Mesenchymal stem cell (in vitro differentiated cells and primary cell): ENCODE results near the gene ZNF532.
A peak's percentile ranks its signal among the peaks of the same experiment; 100 is the strongest.

Source experiments
- DNase-seq: peaks from one replicate; pipeline ENCODE4 v3.0.0-alpha.2; 2013
- H2AFZ ChIP-seq: one replicate; pipeline ENCODE4 v1.6.1; 2013; ENCODE audit warnings: low read depth, mild to moderate bottlenecking, control low read depth, inconsistent platforms, low read length, moderate library complexity
- H2AK5ac ChIP-seq: 2 replicates; pipeline ENCODE4 v1.6.1; 2013; ENCODE audit warnings: low read length, moderate library complexity, mild to moderate bottlenecking, inconsistent platforms; ENCODE audit not compliant: severe bottlenecking
- H2BK120ac ChIP-seq: one replicate; pipeline ENCODE4 v1.6.1; 2013; ENCODE audit warnings: low read depth, mild to moderate bottlenecking, inconsistent platforms, low read length, moderate library complexity
- H2BK12ac ChIP-seq, 2 experiments: one replicate each; pipeline ENCODE4 v1.6.1; 2013; ENCODE audit warnings: inconsistent platforms in 2 of 2, low read length in 2 of 2, mild to moderate bottlenecking in 2 of 2, moderate library complexity in 2 of 2, control low read depth in 1 of 2
- H2BK15ac ChIP-seq: one replicate; pipeline ENCODE4 v1.6.1; 2013; ENCODE audit warnings: mild to moderate bottlenecking, low read depth, inconsistent platforms; ENCODE audit not compliant: poor library complexity, severe bottlenecking
- H2BK5ac ChIP-seq: 2 replicates; pipeline ENCODE4 v1.6.1; 2013; ENCODE audit warnings: low read depth, mild to moderate bottlenecking, low read length, control low read depth, inconsistent platforms; ENCODE audit not compliant: poor library complexity, severe bottlenecking
- H3K14ac ChIP-seq, 2 experiments: one replicate each; pipeline ENCODE4 v1.6.1; 2013; ENCODE audit warnings: inconsistent platforms in 2 of 2, low read length in 2 of 2, control low read depth in 1 of 2, mild to moderate bottlenecking in 1 of 2, moderate library complexity in 1 of 2
- H3K18ac ChIP-seq, 2 experiments: one replicate each; pipeline ENCODE4 v1.6.1; 2013; ENCODE audit warnings: inconsistent platforms in 2 of 2, low read length in 2 of 2, control low read depth in 1 of 2, low read depth in 1 of 2, mild to moderate bottlenecking in 1 of 2
- H3K23ac ChIP-seq, 2 experiments: one replicate each; pipeline ENCODE4 v1.6.1; 2013; ENCODE audit warnings: inconsistent platforms in 2 of 2, low read length in 2 of 2, mild to moderate bottlenecking in 2 of 2, moderate library complexity in 2 of 2, control low read depth in 1 of 2
- H3K27ac ChIP-seq: 2 replicates; pipeline ENCODE4 v1.5.1; 2013; ENCODE audit warnings: mild to moderate bottlenecking, moderate library complexity, low read length, control low read depth, inconsistent platforms; ENCODE audit not compliant: poor library complexity, severe bottlenecking
- H3K27me3 ChIP-seq, 2 experiments: 2 replicates each; pipeline versions ENCODE4 v1.6.1 to v1.7.0; 2013; ENCODE audit warnings: low read length in 2 of 2, mild to moderate bottlenecking in 2 of 2, moderate library complexity in 2 of 2, control low read depth in 1 of 2, inconsistent platforms in 1 of 2; ENCODE audit not compliant: control insufficient read depth in 1 of 2, insufficient read depth in 1 of 2
- H3K36me3 ChIP-seq, 2 experiments: 2 replicates each; pipeline versions ENCODE4 v1.6.1 to v1.7.0; 2013; ENCODE audit warnings: low read length in 2 of 2, control low read depth in 1 of 2, inconsistent platforms in 1 of 2, low read depth in 1 of 2, mild to moderate bottlenecking in 1 of 2; ENCODE audit not compliant: insufficient read depth in 2 of 2, control insufficient read depth in 1 of 2
- H3K4ac ChIP-seq, 2 experiments: one replicate each; pipeline ENCODE4 v1.6.1; 2013; ENCODE audit warnings: inconsistent platforms in 2 of 2, low read length in 2 of 2, mild to moderate bottlenecking in 2 of 2, moderate library complexity in 2 of 2, control low read depth in 1 of 2, low read depth in 1 of 2
- H3K4me1 ChIP-seq: 2 replicates; pipeline ENCODE4 v1.6.1; 2013; ENCODE audit warnings: low read depth, low read length, control low read depth; ENCODE audit not compliant: control insufficient read depth, insufficient read depth
- H3K4me2 ChIP-seq: 2 replicates; pipeline ENCODE4 v1.6.1; 2013; ENCODE audit warnings: low read length, mild to moderate bottlenecking, inconsistent platforms; ENCODE audit not compliant: poor library complexity, severe bottlenecking
- H3K4me3 ChIP-seq, 2 experiments: 2 replicates each; pipeline versions ENCODE4 v1.5.1 to v1.7.0; 2013; ENCODE audit warnings: low read length in 2 of 2, mild to moderate bottlenecking in 2 of 2, control low read depth in 1 of 2, low read depth in 1 of 2; ENCODE audit not compliant: insufficient read depth in 1 of 2
- H3K79me1 ChIP-seq: replicated peaks from 2 replicates; pipeline ENCODE4 v1.6.1; 2013; ENCODE audit warnings: mild to moderate bottlenecking, control low read depth, low read length, inconsistent platforms; ENCODE audit not compliant: poor library complexity, severe bottlenecking
- H3K9ac ChIP-seq: 2 replicates; pipeline ENCODE4 v1.7.0; 2013; ENCODE audit warnings: mild to moderate bottlenecking, low read length, moderate library complexity
- H3K9me3 ChIP-seq: 2 replicates; pipeline ENCODE4 v1.7.0; 2013; ENCODE audit warnings: mild to moderate bottlenecking, low read length; ENCODE audit not compliant: control insufficient read depth
- H4K8ac ChIP-seq: one replicate; pipeline ENCODE4 v1.6.1; 2013; ENCODE audit warnings: inconsistent platforms, mild to moderate bottlenecking, low read length, moderate library complexity
- H4K91ac ChIP-seq: one replicate; pipeline ENCODE4 v1.6.1; 2013; ENCODE audit warnings: mild to moderate bottlenecking, low read length, inconsistent platforms
- WGBS: methylation state at CpG from one replicate; pipeline ENCODE4 v1.1.7; 2013; ENCODE audit warnings: mixed read lengths; 5-methylcytosine and 5-hydroxymethylcytosine counted together

ZNF532 gene

GRCh38 chr18:59002974-59003594 lies 138.4 kb downstream of the ZNF532 start:
- WGBS = 47% methylated on average over 5 of the region's 7 CpGs
- Histone ChIP-seq H3K4ac (no peak overlapping the region), H3K18ac (no peak overlapping the region)

GRCh38 chr18:59005262-59005661 lies 140.6 kb downstream of the ZNF532 start:
- Histone ChIP-seq H3K14ac (no peak overlapping the region), H3K4me1 (peaks cover 8% of the 10 kb centered on the region), H3K27me3 (no peaks in the 10 kb centered on the region), H2BK15ac (no peak overlapping the region), H3K36me3 (no peaks in the 10 kb centered on the region), H4K91ac (peak overlapping the region; percentile 95), H3K27ac (no peak overlapping the region), H3K23ac (no peak overlapping the region), H3K9me3 (no peaks in the 10 kb centered on the region), H3K4ac (peak overlapping the region; percentile 80 to 82), H2BK12ac (peak overlapping the region; percentile 81 to 91), H3K79me1 (no peaks in the 10 kb centered on the region), H2BK5ac (no peak overlapping the region), H2AFZ (no peak overlapping the region), H4K8ac (peak overlapping the region; percentile 83), H2BK120ac (peak overlapping the region; percentile 86), H3K4me3 (no peak overlapping the region), H3K4me2 (no peak overlapping the region), H2AK5ac (no peak overlapping the region), H3K18ac (peak overlapping the region; percentile 75 to 92), H3K9ac (peak overlapping the region; percentile 1)
- peak; percentile 82 for DNase-seq
- 66% methylated on average over 3 of the region's 3 CpGs for WGBS

More at GRCh38 chr18:59002974-59003594, 138.4 kb downstream of the ZNF532 start:
- Histone ChIP-seq H3K79me1 (no peaks in the 10 kb centered on the region), H3K27ac (no peak overlapping the region), H2BK5ac (no peak overlapping the region), H3K4me2 (no peak overlapping the region), H4K8ac (no peak overlapping the region), H3K27me3 (no peaks in the 10 kb centered on the region), H4K91ac (no peak overlapping the region), H3K9me3 (no peaks in the 10 kb centered on the region), H2BK12ac (no peak overlapping the region), H3K36me3 (no peaks in the 10 kb centered on the region), H3K14ac (no peak overlapping the region), H3K23ac (no peak overlapping the region), H3K4me1 (peaks cover 8% of the 10 kb centered on the region), H2AK5ac (no peak overlapping the region), H2BK15ac (no peak overlapping the region), H3K4me3 (no peak overlapping the region), H2BK120ac (no peak overlapping the region), H3K9ac (no peak overlapping the region), H2AFZ (no peak overlapping the region)
- no peak for DNase-seq

- Histone ChIP-seq H2BK15ac (peak overlapping the region; percentile 57), H3K27ac (no peak overlapping the region), H2BK5ac (no peak overlapping the region), H3K4me3 (no peak overlapping the region), H2BK12ac (peak overlapping the region in 1 of 2 experiments; percentile 98), H3K23ac (no peak overlapping the region), H3K9ac (no peak overlapping the region), H4K91ac (peak overlapping the region; percentile 67), H3K4me2 (no peak overlapping the region), H2BK120ac (peak overlapping the region; percentile 86), H3K4ac (peak overlapping the region in 1 of 2 experiments; percentile 72), H2AFZ (no peak overlapping the region), H2AK5ac (no peak overlapping the region), H3K79me1 (no peaks in the 10 kb centered on the region), H3K9me3 (no peaks in the 10 kb centered on the region), H3K4me1 (peaks cover 8% of the 10 kb centered on the region), H3K14ac (no peak overlapping the region), H3K18ac (peak overlapping the region in 1 of 2 experiments; percentile 59), H3K36me3 (no peaks in the 10 kb centered on the region), H4K8ac (no peak overlapping the region), H3K27me3 (no peaks in the 10 kb centered on the region)
- WGBS = 82% methylated on average over 3 of the region's 3 CpGs
- DNase-seq = peak; percentile 42
These were observed 141.9 kb downstream of the ZNF532 start for GRCh38 chr18:59006461-59007067.

GRCh38 chr18:59008302-59008974 lies 143.8 kb downstream of the ZNF532 start:
- no peaks in the 10 kb centered on the region for H3K9me3 ChIP-seq
- no peak overlapping the region for H3K14ac ChIP-seq
- H4K8ac ChIP-seq = peak overlapping the region; percentile 66
- H3K4me3 ChIP-seq = no peak overlapping the region
- no peak overlapping the region for H2BK15ac ChIP-seq
- H3K27ac ChIP-seq = peak overlapping the region; percentile 22
- no peak overlapping the region for H2BK12ac ChIP-seq
- H2AFZ ChIP-seq = no peak overlapping the region
- peaks cover 8% of the 10 kb centered on the region for H3K4me1 ChIP-seq
- no peak overlapping the region for H2BK5ac ChIP-seq
- no peak overlapping the region for H3K23ac ChIP-seq
- no peak overlapping the region for H3K9ac ChIP-seq
- no peaks in the 10 kb centered on the region for H3K27me3 ChIP-seq
- H4K91ac ChIP-seq = no peak overlapping the region
- H3K4ac ChIP-seq = no peak overlapping the region
- peak overlapping the region; percentile 30 for H2BK120ac ChIP-seq
- H3K36me3 ChIP-seq = no peaks in the 10 kb centered on the region
- no peak overlapping the region for H2AK5ac ChIP-seq
- peak; percentile 87 for DNase-seq
- peak overlapping the region; percentile 13 to 60 for H3K18ac ChIP-seq
- 2% methylated on average over 8 of the region's 13 CpGs for WGBS
- H3K79me1 ChIP-seq = no peaks in the 10 kb centered on the region
- peak overlapping the region; percentile 24 for H3K4me2 ChIP-seq
